ENCODE results near the gene GSK3B. TPM values are rescaled to one million over a fixed set of nuclear protein-coding genes. Genes with fewer than 3 reads are reported as not detected.

GSK3B gene
- total and polyA plus RNA-seq, 10 of the 15 experiments (the other 5 are each of a cell fraction or from before 2014, with no cell fraction given) = 8.5 to 49.8 (median 25.5) TPM

GRCh38 chr3:120137548-120137947, 43.3 kb upstream of the GSK3B start:
- intact Hi-C loops (cut with micrococcal nuclease; ENCODE audit: unreplicated experiment) = no loop called here
- WGBS (ENCODE audit: insufficient coverage, insufficient replicate concordance, low lambda C conversion rate, missing lambda C conversion rate) = 50% methylated on average over 2 of the region's 2 CpGs
- BruUV-seq (replicated peaks) = no TSS peak

More at GRCh38 chr3:120137548-120137947, 43.3 kb upstream of the GSK3B start:
- H3K36me3 ChIP-seq (ENCODE audit: control insufficient read depth in 2 of 2, insufficient read depth in 2 of 2, low read length in 1 of 2) = no peaks in the 10 kb centered on the region
- no peaks in the 10 kb centered on the region; the same call in 1 of the 2 replicates for H4K20me1 ChIP-seq (ENCODE audit: control insufficient read depth, insufficient read depth)
- no peaks in the 10 kb centered on the region; the same call in 2 of the 3 replicates for H3K9me3 ChIP-seq (replicated peaks; ENCODE audit: control insufficient read depth, insufficient read depth, low read length)
- ATAC-seq (no peak), DNase-seq (ENCODE audit: low read depth, low spot score) (no peak), FAIRE-seq (no peak)
- ChIA-PET RAD21 (ENCODE audit: unreplicated experiment) (no interaction called here), SMC1A (ENCODE audit: uncharacterized antibody, unreplicated experiment) (no interaction called here), CTCF (interaction anchor here (0.6 kb wide), 1 partner anchor 9 kb away, joined by 3 read pairs; no protein-coding TSS in a partner anchor), POLR2A (no interaction called here)
- no peak overlapping the region for H3K9ac ChIP-seq (ENCODE audit: control insufficient read depth, insufficient read depth, low read length)
- H3K4me1 ChIP-seq (ENCODE audit: control insufficient read depth, insufficient read depth, low read length) = no peaks in the 10 kb centered on the region
- H2AFZ ChIP-seq (ENCODE audit: control insufficient read depth, low read depth, low read length) = no peak overlapping the region
- no peaks in the 10 kb centered on the region for H3K27me3 ChIP-seq (replicated peaks in 1 of 2; ENCODE audit: control insufficient read depth in 2 of 2, insufficient read depth in 2 of 2, low read length in 1 of 2)
- H3K4me2 ChIP-seq (ENCODE audit: control insufficient read depth, insufficient read depth) = no peak overlapping the region
- no peaks in the 10 kb centered on the region for H3K79me2 ChIP-seq (ENCODE audit: control insufficient read depth, insufficient read depth, low read length)
- TF ChIP-seq, protein P1, sequence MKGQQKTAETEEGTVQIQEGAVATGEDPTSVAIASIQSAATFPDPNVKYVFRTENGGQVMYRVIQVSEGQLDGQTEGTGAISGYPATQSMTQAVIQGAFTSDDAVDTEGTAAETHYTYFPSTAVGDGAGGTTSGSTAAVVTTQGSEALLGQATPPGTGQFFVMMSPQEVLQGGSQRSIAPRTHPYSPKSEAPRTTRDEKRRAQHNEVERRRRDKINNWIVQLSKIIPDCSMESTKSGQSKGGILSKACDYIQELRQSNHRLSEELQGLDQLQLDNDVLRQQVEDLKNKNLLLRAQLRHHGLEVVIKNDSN (IDR thresholded peaks at IDR 0.05; ENCODE audit: borderline replicate concordance, extremely low read length, insufficient read depth, low read depth, low read length) = no peak
- TF ChIP-seq TCF3 (IDR thresholded peaks at IDR 0.05; ENCODE audit: borderline replicate concordance, insufficient read depth, low read depth, low read length) = no peak
- TF ChIP-seq GABPA (IDR thresholded peaks at IDR 0.05; ENCODE audit: low read depth) = no peak
- no peak for TF ChIP-seq BRCA1 (IDR thresholded peaks at IDR 0.05; ENCODE audit: low read depth, low read length)
- TF ChIP-seq IKZF1 (conservative IDR thresholded peaks at IDR 0.05) = no peak
- no peak for TF ChIP-seq ZBED1 (IDR thresholded peaks at IDR 0.05; ENCODE audit: borderline replicate concordance)
- no peak for TF ChIP-seq MEF2B (IDR thresholded peaks at IDR 0.05; ENCODE audit: partially characterized antibody, poor library complexity, severe bottlenecking)
- TF ChIP-seq IRF5 (IDR thresholded peaks at IDR 0.05; ENCODE audit: borderline replicate concordance) = no peak
- TF ChIP-seq USF2 (IDR thresholded peaks at IDR 0.05; ENCODE audit: borderline replicate concordance, low read depth, low read length) = no peak
- TF ChIP-seq, protein P2, sequence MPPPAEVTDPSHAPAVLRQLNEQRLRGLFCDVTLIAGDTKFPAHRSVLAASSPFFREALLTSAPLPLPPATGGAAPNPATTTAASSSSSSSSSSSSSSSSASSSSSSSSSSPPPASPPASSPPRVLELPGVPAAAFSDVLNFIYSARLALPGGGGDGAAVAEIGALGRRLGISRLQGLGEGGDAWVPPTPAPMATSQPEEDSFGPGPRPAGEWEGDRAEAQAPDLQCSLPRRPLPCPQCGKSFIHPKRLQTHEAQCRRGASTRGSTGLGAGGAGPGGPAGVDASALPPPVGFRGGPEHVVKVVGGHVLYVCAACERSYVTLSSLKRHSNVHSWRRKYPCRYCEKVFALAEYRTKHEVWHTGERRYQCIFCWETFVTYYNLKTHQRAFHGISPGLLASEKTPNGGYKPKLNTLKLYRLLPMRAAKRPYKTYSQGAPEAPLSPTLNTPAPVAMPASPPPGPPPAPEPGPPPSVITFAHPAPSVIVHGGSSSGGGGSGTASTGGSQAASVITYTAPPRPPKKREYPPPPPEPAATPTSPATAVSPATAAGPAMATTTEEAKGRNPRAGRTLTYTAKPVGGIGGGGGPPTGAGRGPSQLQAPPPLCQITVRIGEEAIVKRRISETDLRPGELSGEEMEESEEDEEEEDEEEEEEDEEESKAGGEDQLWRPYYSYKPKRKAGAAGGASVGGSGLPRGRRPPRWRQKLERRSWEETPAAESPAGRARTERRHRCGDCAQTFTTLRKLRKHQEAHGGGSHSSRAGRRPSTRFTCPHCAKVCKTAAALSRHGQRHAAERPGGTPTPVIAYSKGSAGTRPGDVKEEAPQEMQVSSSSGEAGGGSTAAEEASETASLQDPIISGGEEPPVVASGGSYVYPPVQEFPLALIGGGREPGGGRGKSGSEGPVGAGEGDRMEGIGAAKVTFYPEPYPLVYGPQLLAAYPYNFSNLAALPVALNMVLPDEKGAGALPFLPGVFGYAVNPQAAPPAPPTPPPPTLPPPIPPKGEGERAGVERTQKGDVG (CRISPR knock-in tag; IDR thresholded peaks at IDR 0.05) = no peak
- in situ Hi-C loops (cut with MboI) = no loop called here
- H3K4me3 ChIP-seq = no peak overlapping the region
- no peak overlapping the region for H3K27ac ChIP-seq (ENCODE audit: control insufficient read depth, insufficient read depth)
